ENCODE results near the gene UVRAG.

UVRAG gene

GRCh38 chr11:75924966-75925784 lies 110.2 kb downstream of the UVRAG start:
- no peak for DNase-seq

DNA sequence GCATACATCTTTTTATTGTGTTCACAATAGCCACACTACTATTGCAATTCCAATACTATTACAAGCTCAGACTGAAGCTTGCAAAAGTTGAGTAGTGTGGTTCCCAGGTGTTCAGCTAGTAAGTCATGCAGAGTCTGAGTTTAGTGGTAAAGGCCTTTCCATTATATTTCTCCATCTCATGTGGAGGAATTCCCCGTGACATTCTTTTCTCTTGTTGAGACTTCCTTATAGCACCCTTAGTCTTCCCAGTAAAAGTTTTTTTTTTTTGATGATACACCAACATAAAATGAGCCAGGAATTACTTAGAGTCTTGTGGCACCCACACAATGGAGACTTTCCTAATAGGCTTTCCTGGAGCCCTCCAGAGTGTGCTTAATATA lies 110.8 kb downstream of the UVRAG start:
- DNase-seq: no peak

- no peak for DNase-seq
Observed at GRCh38 chr11:75929706-75930105, 114.7 kb downstream of the UVRAG start.

DNA sequence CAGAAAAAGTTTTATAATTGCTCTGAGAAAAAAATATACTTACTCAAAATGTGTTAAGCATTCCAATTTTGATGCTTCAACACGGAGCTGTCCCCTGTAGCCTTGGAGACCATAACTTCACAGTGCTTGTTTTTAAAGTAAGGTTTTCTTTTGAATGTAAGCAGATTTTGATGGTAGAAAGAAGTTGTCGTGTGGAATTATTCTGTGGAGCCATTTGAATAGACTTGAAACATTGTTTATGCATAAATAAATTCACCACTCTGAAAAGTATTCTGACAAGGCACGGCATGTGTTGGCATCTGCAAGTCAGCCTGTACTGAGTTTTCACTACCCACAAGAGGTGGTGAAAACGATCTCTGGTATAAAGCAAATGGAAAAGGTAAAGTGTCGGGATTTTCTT lies 115.5 kb downstream of the UVRAG start:
- no peak for DNase-seq

DNA sequence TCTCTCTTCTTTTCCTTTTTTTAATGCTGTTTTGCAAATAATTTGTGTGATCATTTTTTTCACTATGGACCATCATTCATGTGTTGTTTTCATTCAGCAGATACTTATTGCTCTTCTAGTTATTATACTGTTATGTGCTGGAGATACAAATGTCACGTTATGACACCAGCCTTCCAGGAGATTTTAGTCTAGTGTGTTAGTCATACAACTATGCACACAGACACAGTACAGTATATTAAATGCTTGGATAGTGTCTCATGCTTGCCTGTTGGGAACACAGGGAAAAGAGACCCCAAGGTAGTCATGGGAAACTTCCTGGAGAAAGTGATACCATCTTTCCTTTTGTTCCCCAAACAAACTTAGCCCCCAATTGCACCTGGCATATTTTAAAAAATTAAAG lies 116.1 kb downstream of the UVRAG start:
- DNase-seq: no peak

GRCh38 chr11:75933736-75934135 lies 118.7 kb downstream of the UVRAG start:
- peak; percentile 25 to 56 for DNase-seq

- no peak for DNase-seq
Observed at GRCh38 chr11:75934851-75935250, 119.8 kb downstream of the UVRAG start.

GRCh38 chr11:75938543-75938942 lies 123.5 kb downstream of the UVRAG start:
- no peak for DNase-seq

GRCh38 chr11:75939516-75939915 lies 124.5 kb downstream of the UVRAG start:
- DNase-seq: no peak

GRCh38 chr11:75939992-75940391 lies 125.0 kb downstream of the UVRAG start:
- DNase-seq: peak in 1 of 2 donors; percentile 32

DNA sequence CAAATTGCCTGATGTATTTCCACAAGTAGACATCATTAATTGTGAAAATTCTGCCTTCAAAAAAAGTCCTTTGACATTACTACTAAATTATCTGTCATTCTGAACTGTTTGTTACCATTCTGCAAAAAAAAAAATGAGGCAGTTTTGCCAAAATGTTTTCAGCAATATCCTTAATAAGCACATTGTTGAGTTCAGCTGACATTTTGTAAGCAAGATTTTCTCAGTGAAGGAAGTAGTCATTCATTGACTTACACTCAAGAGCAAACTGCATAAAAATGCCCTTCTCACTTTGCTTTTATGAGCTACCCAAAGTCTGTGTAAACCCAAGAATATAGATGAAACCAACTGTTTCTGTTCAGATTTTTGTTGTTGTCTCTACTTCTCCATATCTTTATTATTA lies 125.9 kb downstream of the UVRAG start:
- DNase-seq: no peak

- DNase-seq: no peak
Observed at GRCh38 chr11:75944515-75944914, 129.5 kb downstream of the UVRAG start.

DNA sequence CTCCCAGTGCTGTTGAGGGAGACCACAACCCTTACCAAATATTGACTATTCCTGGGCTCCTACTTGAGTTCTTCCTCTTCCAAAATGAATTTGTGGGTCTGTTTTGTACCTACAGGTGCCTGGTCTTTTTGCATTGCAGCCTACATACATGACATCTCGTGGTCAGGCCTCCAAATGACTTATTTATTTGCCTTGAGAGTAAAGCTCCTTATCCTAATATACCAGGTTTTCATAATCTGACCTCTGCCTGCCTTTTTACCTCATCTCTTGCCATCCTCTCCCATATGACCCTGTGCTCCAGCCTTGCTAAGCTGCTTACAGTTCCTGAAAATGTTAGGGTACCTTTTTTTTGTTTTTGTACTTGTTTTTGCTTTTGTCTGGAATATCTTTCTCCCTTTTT lies 130.4 kb downstream of the UVRAG start:
- DNase-seq: peak in 1 of 2 donors; percentile 15

DNA sequence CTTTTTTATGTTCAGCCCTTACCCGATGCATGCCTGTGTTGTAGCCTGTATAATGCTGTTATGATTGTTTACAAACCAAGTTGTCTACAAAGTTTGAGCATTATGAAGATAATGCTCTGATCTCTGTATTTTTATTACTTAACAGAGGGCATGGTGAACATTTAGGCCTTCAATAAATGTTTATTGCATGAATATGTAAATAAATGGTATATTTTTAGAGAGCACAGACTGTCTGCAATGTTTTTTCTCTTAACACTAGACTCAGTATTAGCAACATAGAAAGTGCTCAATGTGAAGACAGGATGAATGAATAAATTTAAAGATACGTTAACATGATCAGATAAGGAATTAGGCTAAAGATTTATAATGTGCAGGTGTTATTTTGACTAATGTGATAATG lies 130.9 kb downstream of the UVRAG start:
- no peak for DNase-seq

DNA sequence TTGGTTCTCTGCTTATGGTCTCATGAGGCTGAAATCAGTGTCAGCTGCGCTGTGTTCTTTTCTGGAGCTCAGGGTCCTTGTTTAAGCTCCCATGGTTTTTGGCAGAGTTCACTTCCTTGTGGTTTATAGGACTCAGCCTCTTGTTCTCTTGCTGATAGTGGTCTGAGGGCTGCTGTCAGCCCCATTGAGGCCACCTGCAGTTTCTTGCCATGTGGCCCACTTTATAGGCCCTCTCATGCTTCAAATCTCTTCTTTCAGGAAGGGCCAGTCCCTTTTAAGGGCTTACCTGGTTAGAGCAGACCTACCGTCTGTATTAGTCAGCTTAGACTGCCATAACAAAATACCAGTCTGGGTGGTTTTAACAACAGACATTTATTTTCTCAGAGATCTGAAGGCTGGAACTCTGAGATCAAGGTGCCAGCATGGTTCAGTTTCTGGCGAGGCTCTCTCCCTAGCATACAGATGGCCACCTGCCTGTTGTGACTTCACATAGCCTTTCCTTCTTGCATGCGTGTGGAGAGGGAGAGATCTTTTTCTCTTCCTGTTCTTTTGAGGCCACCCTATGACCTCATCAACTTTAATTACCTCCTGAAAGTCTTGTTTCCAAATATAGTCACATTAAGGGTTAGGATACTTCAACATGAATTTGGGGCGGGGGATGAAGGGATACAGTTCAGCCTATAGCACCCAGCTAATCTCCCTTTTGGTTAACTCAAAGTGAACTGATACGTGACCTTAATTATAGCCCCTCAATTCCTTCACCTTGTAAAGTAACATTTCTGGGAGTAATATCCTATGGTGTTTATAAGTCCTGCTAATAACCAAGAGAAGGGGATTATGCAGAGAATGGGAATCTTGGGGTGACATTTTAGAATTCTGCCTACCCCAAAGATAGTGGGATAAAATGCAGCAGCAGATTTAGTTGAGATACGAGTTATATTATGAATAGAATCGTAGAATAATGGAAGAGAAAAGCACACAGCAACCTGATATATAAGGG lies 131.8 kb downstream of the UVRAG start:
- peak; percentile 10 to 59 for DNase-seq

DNA sequence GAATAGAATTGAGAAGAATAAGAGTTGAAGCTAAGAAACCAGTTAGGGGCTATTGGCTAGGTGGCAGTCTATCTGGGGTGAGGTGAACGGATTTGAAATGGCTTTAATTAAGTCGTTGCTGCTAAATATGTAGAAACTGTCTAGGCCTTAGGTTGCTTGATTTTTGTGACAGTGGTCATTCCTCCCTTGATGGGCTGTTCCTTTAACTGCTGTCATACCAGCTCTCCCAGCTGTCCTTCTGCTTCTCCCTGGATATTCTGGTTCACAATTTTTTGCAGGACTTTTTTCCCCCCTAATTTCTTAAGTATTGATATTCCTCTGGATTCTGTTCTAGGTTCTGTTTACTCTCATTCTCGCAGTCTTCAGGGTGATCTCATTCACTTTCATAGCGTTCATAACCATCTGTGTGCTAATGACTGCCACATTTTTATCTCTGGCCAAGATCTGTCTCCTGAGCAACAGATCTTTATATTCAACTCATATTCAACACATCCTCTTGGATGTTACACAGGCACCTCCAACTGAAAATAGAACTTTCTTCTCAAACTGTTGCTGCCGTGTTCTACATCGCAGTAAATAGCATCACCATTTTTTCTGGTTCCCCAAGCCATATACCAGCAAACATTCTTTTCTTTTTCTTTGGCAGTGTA lies 134.1 kb downstream of the UVRAG start:
- DNase-seq: no peak

GRCh38 chr11:75950141-75950540 lies 135.1 kb downstream of the UVRAG start:
- DNase-seq: no peak

DNA sequence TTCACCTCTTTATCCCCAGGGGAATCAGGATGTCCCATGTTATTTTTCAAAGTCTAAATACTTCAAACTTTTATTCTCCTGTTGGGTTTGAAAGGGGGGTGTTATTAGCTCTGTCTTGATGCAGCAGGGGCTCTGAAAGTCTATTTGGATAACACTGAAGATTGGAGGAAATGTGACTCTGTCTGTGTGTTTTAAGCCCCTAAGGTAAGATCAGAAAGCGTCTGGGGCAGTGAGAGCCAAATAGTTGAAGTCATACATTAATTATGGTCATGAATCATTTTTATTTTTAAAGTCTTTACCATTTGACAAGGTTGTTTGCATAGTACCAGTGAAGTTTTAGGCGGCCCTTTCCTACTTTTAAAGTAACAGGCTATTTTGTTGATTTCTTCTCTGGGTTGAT lies 139.0 kb downstream of the UVRAG start:
- DNase-seq: no peak

DNA sequence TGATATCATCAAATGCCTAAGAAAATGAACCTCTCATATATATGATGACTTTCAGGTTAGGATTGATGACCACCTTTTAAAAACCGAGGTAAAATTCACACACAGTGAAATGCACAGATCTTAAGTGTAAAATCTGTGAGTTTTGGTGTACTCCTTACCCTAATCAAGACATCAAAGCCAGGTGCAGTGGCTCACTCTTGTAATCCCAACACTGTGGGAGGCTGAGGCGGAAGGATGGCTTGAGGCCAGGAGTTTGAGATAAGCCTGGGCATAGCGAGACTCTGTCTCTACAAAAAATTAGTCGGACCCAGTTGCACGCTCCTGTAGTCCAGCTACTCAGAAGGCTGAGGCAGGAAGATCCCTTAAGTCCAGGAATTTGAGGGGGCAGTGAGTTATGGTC lies 140.4 kb downstream of the UVRAG start:
- no peak for DNase-seq

- DNase-seq: no peak
Observed at GRCh38 chr11:75959540-75959939, 144.5 kb downstream of the UVRAG start.

DNA sequence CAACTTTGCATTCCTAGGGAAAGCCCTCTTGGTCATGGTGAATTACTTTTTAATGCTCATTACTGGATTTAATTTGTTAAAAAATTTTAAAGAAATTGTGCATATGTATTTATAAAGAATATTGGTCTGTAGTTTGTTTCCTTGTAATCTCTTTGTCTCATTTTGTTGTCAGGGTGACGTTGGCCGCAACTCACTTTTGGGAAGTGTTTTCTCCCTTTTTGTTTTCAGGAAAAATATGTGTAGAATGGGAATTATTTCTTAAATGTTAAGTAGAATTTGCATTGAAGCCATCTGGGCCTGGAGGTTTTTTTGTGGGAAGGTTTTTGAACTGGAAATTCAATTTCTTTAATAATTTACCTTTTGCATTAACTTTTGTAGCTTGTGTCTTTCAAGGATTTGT lies 149.1 kb downstream of the UVRAG start:
- DNase-seq: no peak

GRCh38 chr11:75966537-75967287 lies 151.7 kb downstream of the UVRAG start:
- peak; percentile 48 to 63 for DNase-seq
